GM21528 (cell line): ENCODE measurements around the gene GRK5.

Experiments
- ATAC-seq: cut with Tn5 transposase; IDR thresholded peaks from one replicate; pipeline ENCODE4 v1.9.1; 2021; ENCODE audit warnings: mild to moderate bottlenecking, moderate library complexity; ENCODE audit not compliant: unreplicated experiment, low FRiP score

GRK5 gene

GRCh38 chr10:119290301-119291048 is 83.1 kb downstream of the GRK5 start:
- ATAC-seq: no peak

- no peak for ATAC-seq
These were observed 84.0 kb downstream of the GRK5 start for GRCh38 chr10:119291223-119291900.

- ATAC-seq: no peak
These were observed 85.8 kb downstream of the GRK5 start for GRCh38 chr10:119292968-119293760.

GRCh38 chr10:119296703-119297102 is 89.3 kb downstream of the GRK5 start:
- no peak for ATAC-seq

DNA sequence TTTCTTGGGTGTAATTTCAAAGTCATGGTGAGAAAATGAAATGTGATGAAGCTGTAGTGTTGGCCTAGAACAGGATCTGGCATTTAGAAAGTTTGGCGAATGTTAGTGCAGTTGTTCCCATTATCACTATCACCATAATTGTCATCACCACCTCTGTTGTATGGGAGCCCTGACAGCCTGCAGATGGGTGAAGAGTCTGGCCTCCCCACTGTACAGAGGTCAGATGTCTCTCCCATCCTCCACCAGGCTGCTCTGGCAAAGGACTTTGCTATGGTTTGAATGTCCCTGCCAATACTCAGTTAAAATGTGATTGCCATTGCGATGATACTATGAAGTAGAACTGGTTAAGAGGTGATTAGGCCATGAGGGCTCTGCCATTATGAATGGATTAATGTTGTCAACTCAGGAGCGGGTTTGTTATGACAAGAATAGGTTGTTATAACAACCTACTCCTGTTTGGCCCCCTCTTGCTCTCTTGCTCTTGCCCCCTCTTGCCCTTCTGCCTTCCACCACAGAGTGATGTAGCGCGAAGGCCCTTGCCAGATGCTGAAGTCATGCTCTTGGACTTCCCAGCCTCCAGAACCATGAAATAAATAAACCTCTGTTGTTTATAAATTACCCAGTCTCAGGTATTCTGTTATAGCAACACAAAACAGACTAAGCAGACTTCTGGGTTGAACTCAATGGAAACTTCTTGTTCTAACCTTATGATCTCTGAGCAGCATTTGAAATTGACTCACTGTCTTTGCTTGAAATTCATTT is 90.0 kb downstream of the GRK5 start:
- no peak for ATAC-seq

DNA sequence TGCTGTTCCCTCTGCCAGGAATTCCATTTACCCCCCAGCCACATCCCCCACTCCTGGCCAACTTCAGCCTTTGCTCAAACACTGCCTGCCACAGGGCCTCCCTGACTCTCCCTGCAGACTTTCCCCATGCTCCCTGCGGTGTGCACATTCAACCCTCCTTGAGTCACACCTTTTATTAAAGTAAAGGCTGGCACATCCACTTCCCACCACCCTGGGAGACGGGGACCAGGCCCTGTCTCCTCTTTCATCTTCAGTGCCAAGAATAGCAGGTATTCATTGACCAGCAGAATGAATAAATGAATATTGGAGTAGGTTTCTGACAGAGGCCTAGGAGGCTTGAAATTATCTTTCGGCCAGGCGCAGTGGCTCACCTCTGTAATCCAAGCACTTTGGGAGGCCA is 91.4 kb downstream of the GRK5 start:
- no peak for ATAC-seq

DNA sequence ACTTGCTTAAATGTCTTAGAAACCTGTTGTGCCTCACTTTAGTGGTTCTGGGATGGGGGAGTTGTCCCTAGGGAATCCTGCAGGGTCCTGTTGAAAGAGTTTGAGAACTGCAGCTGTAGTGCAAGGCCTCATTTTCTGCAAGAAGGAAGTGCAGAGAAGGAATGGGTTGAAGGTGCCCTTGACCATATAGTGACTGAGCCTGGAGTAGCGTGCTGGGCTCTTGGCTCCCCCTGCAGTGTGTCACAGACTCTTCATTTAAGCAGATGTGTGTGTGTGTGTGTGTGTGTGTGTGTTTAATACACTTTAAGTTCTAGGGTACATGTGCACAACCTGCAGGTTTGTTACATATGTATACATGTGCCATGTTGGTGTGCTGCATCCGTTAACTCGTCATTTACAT is 92.2 kb downstream of the GRK5 start:
- ATAC-seq: no peak

- ATAC-seq: no peak
These were observed 94.0 kb downstream of the GRK5 start for GRCh38 chr10:119301397-119301796.

GRCh38 chr10:119302172-119302571 is 94.8 kb downstream of the GRK5 start:
- ATAC-seq: no peak

DNA sequence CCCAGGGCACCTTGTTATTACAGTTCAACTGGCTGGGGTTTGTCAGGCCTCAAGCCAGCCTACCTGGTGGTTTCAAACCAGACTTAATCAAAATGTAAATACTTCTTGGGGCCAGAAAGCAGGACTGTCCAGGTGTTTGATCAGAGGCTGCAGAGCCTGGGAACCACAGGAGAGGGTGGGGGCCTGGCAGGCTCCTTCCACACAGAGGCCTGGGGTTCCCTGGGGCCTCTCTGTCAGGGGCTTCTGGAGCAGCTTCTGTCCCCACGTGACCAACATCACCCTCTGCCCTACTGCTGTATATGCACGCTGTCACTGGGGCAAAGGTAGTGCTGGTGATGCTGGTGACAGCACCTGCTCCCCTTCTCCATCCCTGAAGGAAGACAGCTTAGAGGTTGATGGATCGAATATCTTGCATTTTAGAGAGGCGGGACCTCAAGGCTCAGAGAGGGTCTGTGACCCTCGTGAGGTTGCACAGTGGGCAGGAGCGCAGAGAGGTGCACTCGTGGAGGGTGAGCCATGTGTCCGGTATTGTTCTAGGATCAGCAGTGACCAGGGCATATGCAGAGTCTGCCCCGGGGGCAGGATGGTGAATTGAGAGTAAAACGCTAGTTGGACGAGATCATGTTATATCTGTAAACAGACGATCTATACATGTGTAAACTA is 95.4 kb downstream of the GRK5 start:
- ATAC-seq: no peak

GRCh38 chr10:119303886-119304285 is 96.5 kb downstream of the GRK5 start:
- no peak for ATAC-seq

DNA sequence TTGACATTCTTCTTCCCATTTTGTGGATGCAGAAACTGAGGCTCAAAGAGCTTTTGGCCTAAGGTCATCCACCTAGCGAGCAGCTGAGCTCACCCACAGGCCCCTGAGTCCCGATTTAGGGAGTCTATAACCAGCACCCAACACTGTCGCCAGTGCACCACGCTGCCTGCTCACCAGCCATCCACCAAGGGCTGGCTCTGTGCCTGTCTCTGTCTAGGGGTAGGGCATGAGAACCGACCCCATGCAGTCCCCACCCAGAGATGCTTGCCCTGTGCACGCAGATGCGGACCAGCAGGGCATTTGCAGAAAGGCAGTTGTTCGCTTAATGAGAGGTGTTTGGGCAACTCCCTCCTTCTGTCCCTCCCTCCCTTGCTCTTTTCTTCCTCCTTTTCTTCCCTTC is 97.2 kb downstream of the GRK5 start:
- ATAC-seq: no peak

- peak; percentile 53 for ATAC-seq
These were observed 98.6 kb downstream of the GRK5 start for GRCh38 chr10:119305860-119306513.

DNA sequence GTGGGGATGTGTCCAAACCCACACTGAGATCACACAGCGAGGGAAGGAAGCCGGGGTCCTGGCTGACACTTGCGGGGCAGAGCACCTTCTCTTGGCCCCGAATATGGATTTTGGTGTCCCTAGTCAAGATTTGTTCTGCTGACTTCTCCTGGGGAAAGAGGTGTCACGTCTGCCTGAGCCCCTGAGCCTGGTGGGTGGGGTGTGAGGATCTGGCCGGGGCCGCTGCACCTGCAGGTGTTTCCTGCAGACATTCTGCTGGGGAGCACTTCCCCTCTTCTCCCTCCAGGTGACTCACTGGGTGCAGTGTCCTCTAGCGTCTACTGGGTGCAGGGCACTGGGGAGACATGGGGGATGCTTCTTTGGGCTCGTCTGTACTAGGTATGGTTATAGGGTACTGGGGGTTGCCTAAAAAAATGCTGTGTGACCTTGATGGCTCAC is 99.2 kb downstream of the GRK5 start:
- peak; percentile 76 for ATAC-seq

- ATAC-seq: no peak
These were observed 99.6 kb downstream of the GRK5 start for GRCh38 chr10:119306986-119307392.

DNA sequence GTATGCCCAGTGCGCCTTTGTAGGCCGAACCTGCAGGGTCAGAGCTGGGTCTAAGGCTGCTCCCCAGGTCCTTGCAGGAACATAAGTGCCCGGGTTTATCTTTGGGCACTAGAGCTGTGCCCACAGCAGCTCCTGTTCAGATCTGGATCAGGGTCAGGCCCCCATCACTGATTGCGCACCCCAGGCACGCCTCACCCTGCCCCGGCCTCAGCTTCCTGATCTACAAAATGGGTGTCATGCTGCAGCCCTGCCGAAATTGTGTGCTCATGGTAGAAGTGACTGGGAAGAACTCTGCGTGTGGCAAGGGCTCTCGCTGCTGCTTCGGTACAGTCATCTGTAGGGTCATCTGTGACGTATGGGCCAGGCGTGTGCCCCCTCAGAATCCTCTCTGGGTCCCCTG is 100.7 kb downstream of the GRK5 start:
- ATAC-seq: no peak

- no peak for ATAC-seq
These were observed 101.4 kb downstream of the GRK5 start for GRCh38 chr10:119308551-119309422.

- ATAC-seq: peak; percentile 28
These were observed 102.0 kb downstream of the GRK5 start for GRCh38 chr10:119309423-119309770.

- ATAC-seq: no peak
These were observed 103.4 kb downstream of the GRK5 start for GRCh38 chr10:119310806-119311205.
